ENCODE data around the gene SRP14.
"Not testable (repeated sequence)": the region's sequence is repeated elsewhere in the genome, so short reads cannot be mapped to it uniquely, and the experiment has no call there.

Gene SRP14, protein sequence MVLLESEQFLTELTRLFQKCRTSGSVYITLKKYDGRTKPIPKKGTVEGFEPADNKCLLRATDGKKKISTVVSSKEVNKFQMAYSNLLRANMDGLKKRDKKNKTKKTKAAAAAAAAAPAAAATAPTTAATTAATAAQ

DNA sequence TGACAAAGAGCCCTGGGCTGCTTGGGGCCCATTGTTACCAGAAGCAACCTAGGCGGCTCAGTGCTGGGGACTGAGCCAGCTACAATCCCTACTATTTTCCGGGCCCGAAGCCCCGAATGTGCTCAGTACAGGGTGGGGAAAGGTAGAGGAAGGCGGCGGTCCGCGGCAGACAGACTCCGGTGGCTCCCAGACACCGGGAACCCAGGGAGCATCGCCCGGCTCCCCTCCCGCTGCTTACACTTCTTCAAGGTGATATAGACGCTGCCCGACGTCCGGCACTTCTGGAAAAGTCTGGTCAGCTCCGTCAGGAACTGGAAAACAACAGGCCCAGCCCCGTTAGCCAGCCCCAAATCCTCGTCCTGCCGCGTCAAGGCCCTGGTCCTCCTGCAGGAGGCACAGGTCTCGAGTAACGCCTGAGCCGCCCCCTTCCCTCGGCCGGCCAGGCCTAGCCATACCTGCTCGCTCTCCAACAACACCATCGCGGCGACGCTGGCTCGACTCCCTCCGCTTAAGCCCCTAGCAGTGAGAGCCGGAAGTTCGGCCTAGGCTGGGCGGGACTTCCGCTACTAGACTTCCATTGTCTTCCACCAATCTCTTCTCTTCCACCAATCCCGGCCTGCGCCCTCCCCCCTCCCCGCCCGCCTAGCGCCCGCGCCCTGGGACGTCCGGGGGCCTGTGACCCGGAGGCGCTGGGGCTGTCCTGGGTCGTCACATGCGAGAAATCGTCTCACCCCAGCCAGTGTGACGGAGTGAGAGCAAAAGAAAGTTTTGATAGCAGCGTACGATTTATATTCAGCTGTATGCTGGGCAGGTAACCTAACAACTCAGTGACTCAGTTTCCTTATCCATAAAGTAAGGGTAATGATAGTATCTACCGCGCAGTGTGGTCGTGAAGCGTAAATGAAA is at the start of gene SRP14:
TSS of gene SRP14 (minus strand) at position 544 of the 906 bp plus-strand sequence. CDS start at position 479, 65 bp downstream.
- DNase-seq: peak; percentile 54

DNA sequence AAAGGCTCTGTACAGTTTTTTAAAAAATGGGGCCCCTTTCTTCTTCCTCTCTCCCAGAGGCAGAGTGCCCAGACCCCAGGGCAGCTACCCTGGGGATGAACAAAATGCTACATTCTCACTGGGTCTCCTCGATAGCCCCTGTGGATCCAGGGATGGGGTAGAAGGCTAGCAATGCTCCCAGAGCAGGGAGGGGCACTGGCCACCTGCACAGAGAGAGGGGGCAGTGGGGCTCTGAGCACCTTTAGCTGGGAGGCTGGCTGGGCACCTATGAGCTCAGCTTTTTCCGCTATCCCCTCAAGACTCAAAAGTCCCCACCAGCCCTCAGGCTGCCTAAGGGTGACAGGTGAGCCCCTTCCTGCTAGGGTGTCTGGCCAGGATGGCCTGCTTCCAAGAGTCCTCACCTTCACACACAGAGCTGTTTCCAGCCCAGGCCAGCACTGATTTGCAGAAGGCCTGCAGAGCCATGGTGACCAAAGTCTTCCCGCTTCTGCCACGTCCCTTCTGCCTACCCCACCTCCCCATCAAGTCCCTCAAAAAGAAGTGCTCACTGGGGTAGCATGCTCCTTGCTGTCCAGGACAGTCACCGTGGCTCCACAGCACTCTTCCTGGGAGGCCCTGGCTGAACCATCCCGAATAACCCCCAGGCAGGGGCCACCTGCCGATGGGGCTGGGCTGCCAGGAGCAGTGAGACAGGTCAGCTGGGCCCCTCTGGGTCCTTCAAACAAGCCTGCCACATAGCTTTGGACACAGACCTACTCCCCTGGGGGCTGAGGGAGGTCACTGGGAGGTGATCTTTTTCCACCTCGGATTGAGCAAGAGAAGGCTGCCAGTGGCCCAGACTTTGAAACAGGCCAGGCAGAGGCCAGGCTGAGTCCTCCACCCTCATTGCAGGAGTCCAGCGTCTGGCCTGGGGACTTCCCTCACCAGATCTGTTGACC is 49.3 kb upstream of the SRP14 start:
- no peak for DNase-seq

DNA sequence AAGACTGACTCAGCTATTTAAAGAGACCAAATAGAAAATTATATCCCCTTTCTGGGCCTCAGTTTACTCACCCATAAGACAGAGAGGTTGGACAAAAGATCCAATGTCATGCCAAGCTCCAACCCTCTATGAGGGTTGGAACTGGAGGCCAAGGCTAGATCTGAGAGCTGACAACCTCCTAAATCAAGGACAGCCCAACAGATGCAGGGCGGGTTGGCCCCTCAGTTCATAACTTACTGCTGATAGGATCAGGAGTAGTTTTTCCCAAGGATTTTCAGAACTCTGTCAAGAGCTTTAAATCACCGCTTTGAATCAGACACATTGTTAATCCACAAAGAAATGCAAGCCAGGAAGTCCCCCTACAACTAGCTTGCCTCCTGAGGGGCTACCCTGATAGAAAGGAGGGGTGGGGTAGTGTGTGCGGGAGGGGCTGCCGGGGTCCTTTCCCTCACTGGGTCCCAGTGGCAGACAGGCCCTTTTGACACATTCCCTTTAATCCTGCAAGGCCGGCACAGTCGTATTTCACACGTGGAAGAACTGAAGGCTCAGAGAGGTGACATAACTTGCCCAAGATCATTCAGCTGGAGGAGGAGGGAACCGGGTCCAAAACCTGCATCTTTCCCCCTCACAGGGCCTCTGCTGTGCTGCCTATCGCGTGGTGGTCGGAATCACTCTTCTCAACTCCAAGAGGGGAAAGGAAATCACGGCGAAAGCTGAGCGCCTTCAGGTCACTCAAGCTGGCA is 48.3 kb upstream of the SRP14 start:
- DNase-seq: no peak

DNA sequence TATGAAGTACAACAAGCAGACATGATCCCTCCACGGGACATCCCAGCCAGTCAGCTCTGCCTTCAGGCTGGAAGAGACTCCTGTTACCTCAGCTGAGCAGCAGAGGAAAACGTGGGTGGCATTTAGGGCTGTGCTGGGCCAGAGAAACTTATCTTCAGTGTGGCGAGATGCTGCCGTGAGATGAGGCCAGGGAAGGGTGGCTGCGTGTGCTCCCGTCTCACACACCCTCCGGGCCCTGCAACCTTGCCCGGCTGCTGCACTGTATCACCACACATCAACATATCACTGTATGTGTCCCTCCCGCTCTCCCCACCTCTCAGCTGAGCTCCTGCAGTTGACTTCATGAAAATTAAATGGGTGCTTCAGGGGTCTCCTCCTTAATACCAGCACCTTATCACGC is 46.3 kb upstream of the SRP14 start:
- DNase-seq: no peak

DNA sequence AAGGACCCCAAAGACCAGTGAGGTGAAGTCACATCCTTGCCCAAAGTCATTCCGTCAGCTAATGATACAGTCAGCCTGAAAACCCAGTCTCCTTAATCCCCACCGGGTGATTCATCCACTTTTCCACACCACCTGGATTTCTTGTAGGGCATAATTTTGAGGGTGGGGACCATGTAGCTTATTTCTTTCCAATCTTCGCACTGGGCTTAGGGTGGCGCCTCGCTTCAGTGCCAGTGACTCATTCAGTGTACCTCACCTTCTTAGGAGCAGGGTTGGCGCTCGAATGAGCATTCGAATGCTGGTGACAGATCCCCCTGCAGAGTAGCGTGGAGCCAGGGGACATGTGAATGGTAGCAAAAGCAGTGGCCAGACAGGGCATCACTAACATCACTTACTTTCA is 45.7 kb upstream of the SRP14 start:
- DNase-seq: no peak

DNA sequence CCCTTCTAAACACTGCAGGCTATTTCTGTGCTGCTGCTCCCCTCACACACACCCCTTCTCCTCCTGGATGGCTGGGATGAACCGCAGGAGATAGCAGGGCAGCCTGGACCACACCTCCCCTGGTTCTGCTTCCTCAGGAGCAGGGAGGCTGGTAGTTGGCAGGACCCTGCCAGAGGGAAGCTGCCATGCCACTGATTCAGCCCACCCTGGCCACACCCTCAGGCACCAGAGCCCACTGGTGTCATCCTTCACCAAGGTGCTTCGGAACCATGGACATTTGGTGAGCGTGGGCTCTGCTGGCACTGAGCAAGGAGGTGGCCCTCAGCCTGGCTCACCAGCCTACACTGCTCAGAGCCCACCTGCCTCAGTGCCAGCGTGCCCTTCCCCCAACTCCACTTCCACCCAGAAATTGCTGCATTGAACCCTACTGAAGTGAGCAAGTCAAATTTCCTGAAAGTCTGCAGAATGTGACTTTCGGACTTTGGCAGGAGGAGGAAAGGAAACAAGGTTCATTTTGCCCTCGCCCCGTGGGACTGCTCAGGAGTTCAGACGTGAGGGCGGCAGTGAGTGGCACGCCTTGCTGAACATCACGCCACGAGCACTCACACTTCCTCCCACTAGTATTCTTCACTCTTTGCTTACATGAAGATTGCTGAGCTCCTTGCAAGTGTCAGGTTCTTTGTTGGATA is 43.4 kb upstream of the SRP14 start:
- no peak for DNase-seq

DNA sequence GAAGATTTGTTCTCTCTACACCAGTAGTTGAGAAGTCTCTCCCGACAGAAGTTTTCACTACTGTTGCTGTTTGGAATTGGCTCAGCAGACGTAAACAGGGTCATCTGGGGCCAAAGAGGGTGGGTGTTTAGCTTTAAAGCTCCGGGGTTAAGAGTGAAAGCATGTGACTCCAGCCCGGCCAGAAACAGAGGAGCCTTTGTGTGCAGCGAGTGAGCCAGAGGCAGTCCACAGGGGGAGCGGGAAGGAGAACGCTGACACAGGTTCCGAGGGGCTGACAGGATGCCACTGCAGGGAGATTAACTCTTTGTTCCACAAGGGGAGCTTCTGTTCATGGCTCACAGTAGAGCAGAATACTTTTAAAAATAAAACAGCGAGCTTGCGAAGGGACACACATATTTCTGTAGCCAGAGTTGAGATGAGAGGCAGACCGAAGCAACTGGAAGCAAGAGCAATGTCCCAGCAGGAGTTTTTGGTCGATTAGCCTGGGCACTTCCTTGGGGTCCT is 42.8 kb upstream of the SRP14 start:
- no peak for DNase-seq

DNA sequence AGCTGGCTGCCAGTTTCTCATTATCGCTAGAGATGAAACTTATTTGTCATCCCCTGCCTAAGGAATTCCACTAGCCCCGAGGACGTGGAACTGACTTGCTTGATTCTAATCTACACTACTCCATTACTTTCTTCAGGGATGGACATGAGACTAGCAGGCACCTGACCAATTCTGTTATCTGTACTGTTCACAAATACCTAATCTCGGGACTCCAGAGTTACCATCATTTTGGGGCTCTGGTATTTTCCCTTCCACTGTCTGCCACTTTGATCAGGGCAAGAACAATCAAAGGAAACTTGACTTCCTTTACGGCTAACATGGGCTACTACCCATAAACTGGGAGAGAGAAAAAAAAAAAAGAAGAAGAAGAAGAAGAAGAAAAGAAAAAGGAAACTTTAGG is 41.9 kb upstream of the SRP14 start:
- DNase-seq: no peak

DNA sequence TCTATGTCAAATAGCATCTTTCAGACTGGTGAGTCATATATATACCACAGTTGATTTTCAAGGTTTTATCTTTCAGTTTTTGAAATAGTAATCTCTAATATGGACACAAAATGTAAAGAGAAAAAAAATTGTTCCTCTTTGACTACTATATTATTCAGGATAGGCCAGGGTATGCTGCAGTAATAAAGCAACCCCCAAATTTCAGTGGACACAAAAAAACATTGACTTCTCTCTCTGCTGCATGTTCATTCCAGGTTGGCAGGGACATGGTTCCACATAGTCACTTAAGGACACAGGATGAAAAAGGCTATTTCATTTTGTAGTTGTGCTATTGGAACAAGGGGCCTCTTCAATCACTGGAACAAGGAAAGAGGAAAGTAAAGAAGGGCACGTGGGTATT is 41.1 kb upstream of the SRP14 start:
- DNase-seq: no peak

DNA sequence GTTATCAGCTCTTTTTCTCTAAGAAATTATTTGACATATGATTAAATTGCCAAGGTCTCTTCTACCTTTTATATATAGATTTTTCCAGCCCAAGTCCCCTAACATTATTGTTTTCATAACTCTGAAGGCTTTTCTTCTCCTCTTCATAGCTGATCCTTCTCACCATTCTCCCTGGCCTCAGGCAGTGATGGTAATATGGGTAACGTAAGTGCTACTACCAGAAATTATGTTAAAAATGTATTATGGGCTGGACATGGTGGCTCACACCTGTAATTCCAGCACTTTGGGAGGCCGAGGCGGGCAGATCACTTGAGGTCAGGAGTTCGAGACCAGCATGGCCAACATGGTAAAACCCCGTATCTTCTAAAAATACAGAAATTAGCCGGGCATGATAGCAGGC is 40.5 kb upstream of the SRP14 start:
- DNase-seq: no peak

DNA sequence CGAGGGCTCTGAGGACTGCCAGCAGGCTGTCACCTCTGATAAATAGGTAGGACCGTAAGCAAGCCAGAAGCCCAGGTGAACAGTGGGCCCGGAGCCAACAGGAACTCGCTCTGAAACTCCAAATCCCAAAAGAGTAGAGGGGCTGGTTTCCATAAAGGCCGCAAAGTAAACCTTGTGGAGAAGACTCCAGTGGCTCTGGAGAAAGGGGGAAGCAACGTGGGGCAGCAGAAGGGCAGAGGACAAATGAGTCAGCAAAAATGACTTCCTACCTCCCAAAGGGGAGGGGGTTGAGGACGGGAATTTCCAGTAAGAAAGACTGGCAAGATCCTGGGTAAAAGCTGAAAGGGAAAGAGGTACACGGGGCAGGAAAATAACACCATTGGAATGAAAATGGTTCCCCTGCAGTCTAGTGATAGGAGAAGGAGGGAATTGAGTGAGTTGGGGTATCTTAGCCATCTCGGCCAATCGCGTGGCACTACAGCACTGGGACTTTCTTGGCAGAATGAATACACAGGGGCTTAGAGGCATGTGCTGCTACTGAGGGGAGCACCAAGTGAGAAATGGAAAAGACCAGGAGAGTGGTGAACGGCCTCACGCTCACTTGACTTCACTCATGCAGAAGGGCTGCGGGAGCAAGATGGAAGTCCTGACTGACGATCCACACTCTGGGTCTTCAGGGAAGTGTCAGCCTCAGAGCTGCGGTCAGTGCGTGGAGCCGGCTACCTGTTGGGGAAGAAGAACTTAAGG is 36.5 kb upstream of the SRP14 start:
- no peak for DNase-seq

DNA sequence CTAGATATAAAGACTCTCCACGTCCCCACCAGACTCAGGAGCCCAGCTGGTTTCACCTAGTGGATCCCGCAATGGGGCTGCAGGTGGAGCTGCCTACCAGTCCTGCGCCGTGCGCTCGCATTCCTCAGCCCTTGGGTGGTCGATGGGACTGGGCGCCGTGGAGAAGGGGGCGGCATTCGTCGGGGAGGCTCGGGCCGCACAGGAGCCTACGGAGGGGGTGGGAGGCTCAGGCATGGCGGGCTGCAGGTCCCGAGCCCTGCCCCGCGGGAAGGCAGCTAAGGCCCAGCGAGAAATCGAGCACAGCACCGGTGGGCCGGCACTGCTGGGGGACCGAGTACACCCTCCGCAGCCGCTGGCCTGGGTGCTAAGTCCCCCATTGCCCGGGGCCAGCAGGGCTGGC is 35.7 kb upstream of the SRP14 start:
- not testable (repeated sequence) for DNase-seq

DNA sequence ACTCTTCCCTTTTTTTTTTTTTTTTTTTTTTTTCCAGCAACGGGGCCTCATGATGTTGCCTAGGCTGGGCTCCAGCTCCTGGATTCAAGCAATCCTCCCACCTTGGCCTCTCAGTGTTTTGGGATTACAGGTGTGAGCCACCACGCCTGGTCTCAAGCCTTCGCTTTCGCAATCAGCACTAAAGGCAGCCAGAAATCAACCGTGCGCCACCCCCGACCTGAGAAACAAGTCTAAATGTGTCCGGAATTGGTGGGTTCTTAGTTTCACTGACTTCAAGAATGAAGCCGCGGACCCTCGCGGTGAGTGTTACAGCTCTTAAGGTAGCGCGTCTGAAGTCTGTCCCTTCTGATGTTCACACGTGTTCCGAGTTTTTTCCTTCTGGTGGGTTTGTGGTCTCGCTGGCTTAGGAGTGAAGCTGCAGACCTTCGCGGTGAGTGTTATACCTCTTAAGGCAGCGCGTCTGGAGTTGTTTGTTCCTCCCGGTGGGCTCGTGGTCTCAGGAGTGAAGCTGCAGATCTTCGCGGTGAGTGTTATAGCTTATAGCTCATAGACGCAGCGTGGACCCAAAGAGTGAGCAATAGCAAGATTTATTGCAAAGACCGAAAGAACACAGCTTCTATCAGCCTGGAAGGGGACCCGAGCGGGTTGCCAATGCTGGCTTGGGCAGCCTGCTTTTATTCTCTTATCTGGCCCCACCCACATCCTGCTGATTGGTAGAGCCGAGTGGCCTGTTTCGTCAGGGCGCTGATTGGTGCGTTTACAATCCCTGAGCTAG is 34.9 kb upstream of the SRP14 start:
- not testable (repeated sequence) for DNase-seq

DNA sequence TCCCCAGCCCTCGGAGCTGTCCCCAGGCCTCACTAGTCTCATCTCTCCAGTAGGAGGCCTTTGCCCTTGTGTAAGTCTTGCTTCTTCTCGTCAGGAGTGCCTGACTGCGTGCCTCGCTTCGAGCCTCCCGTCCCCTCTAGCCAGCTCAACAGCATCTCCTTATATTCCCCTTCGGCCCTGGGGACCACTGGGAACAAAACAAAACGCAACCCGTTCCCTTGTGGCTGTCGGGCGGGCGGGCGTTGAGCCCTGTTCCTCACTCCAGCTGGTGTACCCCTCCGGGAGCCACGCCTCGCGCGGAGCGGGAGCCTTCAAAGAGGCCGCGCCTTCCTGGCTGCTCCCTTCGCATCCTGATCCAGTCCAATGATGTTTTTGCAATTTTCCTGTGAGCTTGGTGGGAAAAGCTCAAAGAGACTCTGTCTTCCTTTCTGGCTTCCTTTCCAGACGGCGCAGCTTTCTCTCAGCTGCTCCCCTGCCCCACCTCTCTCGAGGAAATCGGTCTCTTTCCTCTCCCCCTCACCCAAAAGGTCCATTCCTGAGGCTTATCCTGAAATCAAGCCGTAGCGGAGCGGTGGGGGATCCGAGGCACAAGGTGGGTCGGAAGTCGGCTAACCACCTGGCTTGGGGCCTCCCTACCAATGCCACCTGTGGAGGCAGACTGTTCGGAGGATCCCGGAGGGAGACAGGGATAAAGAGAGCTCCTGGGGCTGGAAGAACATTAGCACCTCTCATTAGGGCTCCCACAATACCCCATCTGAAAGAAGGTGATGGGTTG is 33.4 kb upstream of the SRP14 start:
- no peak for DNase-seq

DNA sequence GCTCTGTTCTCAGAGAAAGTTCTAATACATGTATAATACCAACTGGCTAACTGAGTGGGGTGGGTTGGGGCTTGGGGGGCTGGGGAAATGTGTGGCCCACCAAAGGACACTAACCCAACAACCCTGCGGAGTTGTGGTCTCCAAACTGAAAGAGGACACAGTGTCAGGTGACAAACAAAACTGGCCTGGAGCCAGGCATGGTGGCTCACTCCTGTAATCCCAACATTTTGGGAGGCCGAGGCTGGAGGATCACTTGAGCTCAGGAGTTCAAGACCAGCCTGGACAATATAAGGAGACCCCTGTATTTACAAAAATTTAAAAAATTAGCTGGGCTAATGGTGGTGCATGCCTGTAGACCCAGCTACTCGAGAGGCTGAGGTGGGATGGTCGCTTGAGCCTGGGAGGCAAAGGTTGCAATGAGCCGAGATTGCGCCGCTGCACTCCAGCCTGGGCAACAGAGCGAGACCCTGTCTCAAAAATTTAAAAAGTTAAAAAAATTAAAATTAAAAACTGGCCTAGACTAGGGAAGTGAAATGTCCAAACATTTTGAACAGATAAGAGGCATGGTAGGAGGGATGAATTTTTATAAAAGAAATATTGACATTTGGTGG is 31.7 kb upstream of the SRP14 start:
- DNase-seq: no peak

DNA sequence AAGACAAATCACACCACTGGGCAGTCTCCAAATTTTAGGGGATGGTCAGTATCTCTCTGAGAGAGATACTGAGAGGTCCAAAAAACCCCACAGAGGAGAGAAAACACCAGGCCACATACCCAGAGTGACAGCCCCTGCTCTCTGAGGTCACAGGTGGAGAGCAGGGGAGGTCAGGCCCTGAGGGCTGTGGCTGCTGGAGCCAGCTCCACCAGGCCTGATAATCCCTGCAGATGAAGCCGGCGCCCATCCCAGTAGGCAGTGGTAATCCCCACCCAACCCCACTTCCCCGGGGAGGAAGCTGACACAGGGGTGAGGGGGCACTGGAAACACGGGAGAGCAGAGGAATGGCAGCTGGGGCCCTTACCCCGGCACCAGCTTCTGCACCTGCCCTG is 31.2 kb upstream of the SRP14 start:
- no peak for DNase-seq

DNA sequence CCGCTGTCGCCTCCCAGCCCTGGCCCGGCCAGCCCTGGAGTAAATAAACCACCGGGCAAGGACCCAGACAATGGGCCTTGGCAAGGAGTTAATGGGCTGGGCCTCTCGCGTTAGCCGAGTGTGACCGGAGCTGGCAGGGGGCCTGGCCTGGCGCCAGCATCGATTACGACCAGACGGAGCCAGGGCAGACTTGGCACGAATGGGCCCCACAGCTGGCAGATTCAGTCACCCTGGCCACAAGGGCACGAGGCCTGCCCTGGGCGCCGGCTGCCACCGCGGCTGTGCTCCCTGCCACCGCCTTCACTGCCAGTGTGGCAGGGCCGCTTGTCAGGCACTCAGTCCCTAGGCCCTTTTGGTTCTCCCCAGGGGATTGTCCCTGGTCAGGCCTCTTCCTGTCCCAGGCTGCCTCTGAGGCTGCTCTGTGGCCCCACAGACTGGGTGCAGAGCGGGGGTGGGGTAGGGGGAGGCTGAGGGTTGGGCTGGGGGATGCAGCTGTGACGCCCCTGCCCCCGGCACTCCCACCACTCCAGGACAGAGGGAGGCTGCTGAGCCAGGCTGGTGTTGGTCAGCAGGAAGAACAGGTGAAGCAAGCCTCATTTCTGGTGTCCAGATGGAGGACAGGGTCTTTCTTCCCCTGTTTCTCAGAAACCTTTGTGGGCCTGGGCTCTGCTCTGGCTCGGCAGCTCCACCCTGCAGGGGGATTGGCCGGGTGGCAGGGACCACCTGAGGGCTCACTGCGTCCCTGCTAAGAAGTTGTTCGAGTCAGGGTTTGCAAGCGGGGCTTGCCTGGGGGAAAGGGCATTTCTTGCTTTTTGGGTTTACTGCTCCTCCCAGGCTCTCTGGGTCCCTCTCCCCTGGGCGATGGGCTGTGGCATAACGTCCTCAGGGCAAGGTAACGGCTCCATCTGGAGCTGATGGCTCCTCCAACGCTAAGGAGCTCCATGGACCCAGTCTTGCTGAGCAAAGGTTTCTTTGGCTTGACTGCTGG is 30.5 kb upstream of the SRP14 start:
- DNase-seq: peak; percentile 66
